ENCODE results near the gene DNAJC30. TPM values are rescaled to one million over a fixed set of nuclear protein-coding genes. Genes with fewer than 3 reads are reported as not detected.

The DNAJC30 gene
- total and polyA plus RNA-seq, 2 of the 8 experiments (the other 6 are each of a cell fraction or from before 2014, with no cell fraction given) = 6.1 to 6.3 TPM

GRCh38 chr7:73712773-73713172 is 29.5 kb upstream of the DNAJC30 start:
- H3K79me2 ChIP-seq (ENCODE audit: control insufficient read depth in 1 of 2, insufficient read depth in 2 of 2, low read length in 2 of 2) = no peaks in the 10 kb centered on the region
- H4K91ac ChIP-seq (replicated peaks; ENCODE audit: insufficient read length, low read length) = no peak overlapping the region
- no peaks in the 10 kb centered on the region for H3K23me2 ChIP-seq (ENCODE audit: low read depth, low read length)
- no peak overlapping the region for H3K4me2 ChIP-seq (ENCODE audit: insufficient read depth in 1 of 2, low read depth in 2 of 2, low read length in 2 of 2)
- no peak overlapping the region for H3K23ac ChIP-seq (ENCODE audit: insufficient read length)
- POLR2A ChIA-PET (ENCODE audit: partially characterized antibody) = interaction anchor here (3.1 kb wide), 1 partner anchor 9 kb away, joined by 13 read pairs; no protein-coding TSS in a partner anchor
- no peak overlapping the region for H3K4ac ChIP-seq (replicated peaks; ENCODE audit: insufficient read length, low read depth, low read length)
- H3K18ac ChIP-seq (ENCODE audit: extremely low read depth, low read length) = no peak overlapping the region
- FAIRE-seq (no peak), DNase-seq (ENCODE audit: low read depth in 1 of 2, low spot score in 2 of 2) (no peak)
- H2AK5ac ChIP-seq (ENCODE audit: low read depth, low read length) = no peak overlapping the region
- peaks cover 3% of the 10 kb centered on the region for H3K79me1 ChIP-seq (ENCODE audit: low read depth, low read length)
- no peak overlapping the region for H2BK120ac ChIP-seq (replicated peaks; ENCODE audit: low read depth, low read length)
- no peak overlapping the region for H4K5ac ChIP-seq (ENCODE audit: insufficient read length, low read depth, low read length)
- H3K27ac ChIP-seq (ENCODE audit: low read depth, low read length) = no peak overlapping the region
- no peak overlapping the region for H2BK12ac ChIP-seq (ENCODE audit: low read depth, low read length)
- no peak overlapping the region for H2BK15ac ChIP-seq (ENCODE audit: low read length)
- no peak overlapping the region for H2AFZ ChIP-seq (ENCODE audit: low read length)
- no peak overlapping the region for H3K9ac ChIP-seq (replicated peaks in 1 of 4; ENCODE audit: extremely low read depth in 1 of 4, low read depth in 3 of 4, low read length in 3 of 4)
- H3K14ac ChIP-seq (ENCODE audit: insufficient read length) = no peak overlapping the region
- H2BK20ac ChIP-seq (ENCODE audit: low read length) = no peak overlapping the region
- no peaks in the 10 kb centered on the region; a peak in 4 of 7 replicates for H3K4me1 ChIP-seq (replicated peaks in 1 of 4; ENCODE audit: control insufficient read depth in 3 of 4, insufficient read depth in 4 of 4, low read length in 3 of 4)
- H3K56ac ChIP-seq (replicated peaks; ENCODE audit: insufficient read length, low read depth, low read length) = no peak overlapping the region
- 71% methylated on average over 1 of the region's 1 CpG; no CpG with 5 or more reads in 1 of the 2 experiments for WGBS, 2 experiments (ENCODE audit: extremely low coverage in 1 of 2, insufficient coverage in 1 of 2, insufficient read length in 1 of 2, insufficient replicate concordance in 2 of 2, low coverage in 1 of 2, low lambda C conversion rate in 2 of 2, missing lambda C conversion rate in 1 of 2)
- H3K27me3 ChIP-seq (replicated peaks in 1 of 4; ENCODE audit: control insufficient read depth in 3 of 4, extremely low read depth in 1 of 4, insufficient read depth in 3 of 4, low read length in 3 of 4) = peaks cover 0 to under 1% (median 0%) of the 10 kb centered on the region in 4 experiments; a peak in 1 of 7 replicates
- H2BK5ac ChIP-seq (ENCODE audit: low read depth, low read length) = no peak overlapping the region
- peaks cover 7 to 8% of the 10 kb centered on the region in 2 experiments for H4K20me1 ChIP-seq (replicated peaks in 1 of 2; ENCODE audit: control insufficient read depth in 1 of 2, insufficient read depth in 2 of 2, low read length in 2 of 2)
- CTCF ChIA-PET (ENCODE audit: partially characterized antibody) = interaction anchor here (1.2 to 7.4 kb wide), 5 partner anchors 11 to 261 kb away, joined by 3 to 57 read pairs (median 10); no protein-coding TSS in a partner anchor
- H3K9me3 ChIP-seq (ENCODE audit: insufficient read depth in 2 of 2, low read depth in 1 of 2, low read length in 1 of 2) = no peaks in the 10 kb centered on the region
- H4K8ac ChIP-seq (ENCODE audit: extremely low read depth, insufficient read depth, low read length) = no peak overlapping the region
- no peak overlapping the region for H3K4me3 ChIP-seq (ENCODE audit: extremely low read depth in 1 of 4, insufficient read depth in 2 of 4, low read depth in 3 of 4, low read length in 4 of 4)
- H3K36me3 ChIP-seq (ENCODE audit: control insufficient read depth in 2 of 4, insufficient read depth in 4 of 4, low read length in 3 of 4) = no peaks in the 10 kb centered on the region
- TF ChIP-seq YY1 (IDR thresholded peaks at IDR 0.05; ENCODE audit: low read depth, low read length) (no peak), BRCA1 (IDR thresholded peaks at IDR 0.05; ENCODE audit: low read depth, low read length) (no peak), TAF7 (optimal IDR thresholded peaks at IDR 0.05; ENCODE audit: borderline replicate concordance, low read depth, low read length) (no peak), POLR2A (IDR thresholded peaks at IDR 0.05; ENCODE audit: control extremely low read depth in 1 of 2, low read depth in 2 of 2, low read length in 2 of 2) (no peak), SP2 (IDR thresholded peaks at IDR 0.05; ENCODE audit: low read length) (no peak), EP300 (IDR thresholded peaks at IDR 0.05; ENCODE audit: borderline replicate concordance in 1 of 2, low read depth in 2 of 2, low read length in 2 of 2) (no peak), SIX5 (IDR thresholded peaks at IDR 0.05; ENCODE audit: low read depth, low read length) (no peak), CTCF (IDR thresholded peaks at IDR 0.05; ENCODE audit: control extremely low read depth in 1 of 3, insufficient read depth in 1 of 3, low read depth in 1 of 3, low read length in 3 of 3) (no peak), RXRA (IDR thresholded peaks at IDR 0.05; ENCODE audit: insufficient read depth, low read depth, low read length) (no peak), CBX5 (IDR thresholded peaks at IDR 0.05; ENCODE audit: low read depth, low read length) (no peak), CBX8 (IDR thresholded peaks at IDR 0.05; ENCODE audit: borderline replicate concordance, low read depth, low read length) (no peak), TEAD4 (IDR thresholded peaks at IDR 0.05; ENCODE audit: low read depth, low read length) (no peak)
